HCEC 1CT (cell line): ENCODE data around the gene IGSF1.

Experiments used
- DNase-seq: peaks from one replicate; pipeline ENCODE4 v3.0.0-alpha.2; 2017

The IGSF1 gene

GRCh38 chrX:131288738-131289511, at the start of gene IGSF1:
Gene IGSF1, minus strand, starts transcription at chrX:131289306. Its CDS starts 2,632 bp downstream, at chrX:131286674.
- DNase-seq, result no peak

GRCh38 chrX:131332331-131332730, 43.2 kb upstream of the IGSF1 start:
- DNase-seq, result no peak

- DNase-seq, result no peak
These were observed 42.0 kb upstream of the IGSF1 start for GRCh38 chrX:131331152-131331551.

GRCh38 chrX:131330735-131331134, 41.6 kb upstream of the IGSF1 start:
- DNase-seq, result no peak

- no peak for DNase-seq
These were observed 33.5 kb upstream of the IGSF1 start for GRCh38 chrX:131322651-131323050.

- no peak for DNase-seq
These were observed 28.2 kb upstream of the IGSF1 start for GRCh38 chrX:131317326-131317725.

GRCh38 chrX:131316260-131316659, 27.2 kb upstream of the IGSF1 start:
- no peak for DNase-seq

- no peak for DNase-seq
These were observed 19.9 kb upstream of the IGSF1 start for GRCh38 chrX:131308980-131309379.

- no peak for DNase-seq
These were observed 17.5 kb upstream of the IGSF1 start for GRCh38 chrX:131306601-131307000.

- no peak for DNase-seq
These were observed 16.8 kb upstream of the IGSF1 start for GRCh38 chrX:131305926-131306325.

GRCh38 chrX:131302701-131303100, 13.6 kb upstream of the IGSF1 start:
- DNase-seq, result no peak

- DNase-seq, result no peak
These were observed 12.0 kb upstream of the IGSF1 start for GRCh38 chrX:131301155-131301554.

- DNase-seq, result no peak
These were observed 9.7 kb upstream of the IGSF1 start for GRCh38 chrX:131298846-131299245.

- no peak for DNase-seq
These were observed 8.9 kb upstream of the IGSF1 start for GRCh38 chrX:131298036-131298435.

- no peak for DNase-seq
These were observed 421 bp upstream of the IGSF1 start for GRCh38 chrX:131289527-131289926.

GRCh38 chrX:131288188-131288587, 918 bp downstream of the IGSF1 start:
- no peak for DNase-seq

GRCh38 chrX:131287560-131288179, 1.4 kb downstream of the IGSF1 start:
- no peak for DNase-seq

GRCh38 chrX:131279617-131280016, 9.5 kb downstream of the IGSF1 start:
- no peak for DNase-seq

- no peak for DNase-seq
These were observed 9.9 kb downstream of the IGSF1 start for GRCh38 chrX:131279197-131279596.

GRCh38 chrX:131277543-131278136, 11.5 kb downstream of the IGSF1 start:
- no peak for DNase-seq

GRCh38 chrX:131273011-131273410, 16.1 kb downstream of the IGSF1 start:
- no peak for DNase-seq

- DNase-seq, result no peak
These were observed 17.3 kb downstream of the IGSF1 start for GRCh38 chrX:131271826-131272225.

- DNase-seq, result no peak
These were observed 17.8 kb downstream of the IGSF1 start for GRCh38 chrX:131271274-131271673.

GRCh38 chrX:131270080-131270479, 19.0 kb downstream of the IGSF1 start:
- no peak for DNase-seq
